Measurements from ENCODE around the gene GNPAT. TPM values are rescaled to one million over a fixed set of nuclear protein-coding genes. Genes with fewer than 3 reads are reported as not detected.

GNPAT gene
- 42.8 TPM for total RNA-seq (2021; ENCODE audit: unreplicated experiment)
- polyA plus RNA-seq (2012), result 18.5 and 25.1 TPM in 2 replicates
- Bru-seq, nascent RNA, result percentile 81 among the genes with signal in this experiment
- percentile 84 among the genes with signal in this experiment for BruChase-seq, experiment 1, labeled RNA remaining after a 6-hour chase
- percentile 90 among the genes with signal in this experiment for BruChase-seq, experiment 2, labeled RNA remaining after a 2-hour chase
- long read RNA-seq, transcript GNPAT-201 (16 exons, 2,643 nt), result major isoform, 147 of 201 reads
- long read RNA-seq, partial matches to known transcripts, result 6 of 201 reads
- long read RNA-seq, other reads (novel, unspliced or antisense), result 46 of 201 reads

- TSS peak; percentile 51 for BruUV-seq (replicated peaks)
- ATAC-seq, result peak; percentile 96
- H3K4me3 ChIP-seq (replicated peaks in 1 of 2; ENCODE audit: low read depth in 1 of 2, low read length in 2 of 2), result peak within 1 kb of the TSS; percentile 97
- peak within 1 kb of the TSS; percentile 72 for H3K4me2 ChIP-seq (ENCODE audit: low read length)
- no peaks in the 10 kb centered on the region for H3K9me3 ChIP-seq (ENCODE audit: control insufficient read depth in 1 of 2, insufficient read depth in 1 of 2, low read depth in 1 of 2, low read length in 2 of 2)
- ChIA-PET CTCF (no interaction called here), POLR2A (no interaction called here), RAD21 (ENCODE audit: low non-redundant PET in 1 of 2, low total read pairs in 2 of 2, uncharacterized antibody in 2 of 2, unreplicated experiment in 2 of 2) (no interaction called here)
- H3K9ac ChIP-seq (ENCODE audit: low read length), result peak within 1 kb of the TSS; percentile 95
- peaks cover 67% of the 10 kb centered on the region for H3K79me2 ChIP-seq (ENCODE audit: insufficient read depth, low read length)
- H2AFZ ChIP-seq (ENCODE audit: low read depth, low read length, poor library complexity, severe bottlenecking), result peak within 1 kb of the TSS; percentile 67
- H3K9me2 ChIP-seq (ENCODE audit: insufficient read depth), result no peaks in the 10 kb centered on the region
- peak; percentile 64 for DNase-seq (ENCODE audit: low read depth, low spot score)
- intact Hi-C loops (cut with micrococcal nuclease), result loop anchor here (10.0 kb wide), 1 partner anchor 364 kb away; no protein-coding TSS in a partner anchor
- H3K27me3 ChIP-seq (ENCODE audit: insufficient read depth, low read length), result no peaks in the 10 kb centered on the region
- H4K20me1 ChIP-seq (ENCODE audit: insufficient read depth), result no peaks in the 10 kb centered on the region
- peak within 1 kb of the TSS; percentile 77 for H3K27ac ChIP-seq (ENCODE audit: low read depth, low read length)
- peaks cover 17 to 24% of the 10 kb centered on the region in 2 experiments for H3K4me1 ChIP-seq (ENCODE audit: control insufficient read depth in 1 of 2, insufficient read depth in 2 of 2, low read length in 2 of 2)
- peaks cover 11 to 13% of the 10 kb centered on the region in 2 experiments for H3K36me3 ChIP-seq (ENCODE audit: control insufficient read depth in 1 of 2, insufficient read depth in 2 of 2, low read length in 2 of 2)
- TF ChIP-seq ZBTB33 (IDR thresholded peaks at IDR 0.05; ENCODE audit: extremely low read depth, insufficient replicate concordance, low read length) (peak; percentile 81), SP1 (IDR thresholded peaks at IDR 0.05; ENCODE audit: low read depth) (no peak), SRF (IDR thresholded peaks at IDR 0.05; ENCODE audit: low read depth) (no peak), RAD21 (IDR thresholded peaks at IDR 0.05; ENCODE audit: low read depth) (no peak), POLR2AphosphoS5 (IDR thresholded peaks at IDR 0.05; ENCODE audit: low read depth, low read length) (peak; percentile 99), MAX (IDR thresholded peaks at IDR 0.05) (peak; percentile 70), ATF3 (IDR thresholded peaks at IDR 0.05) (no peak), EZH2phosphoT487 (IDR thresholded peaks at IDR 0.05; ENCODE audit: borderline replicate concordance) (no peak), ZNF274 (IDR thresholded peaks at IDR 0.05; ENCODE audit: low read depth, low read length) (no peak), CTCF (IDR thresholded peaks at IDR 0.05 in 2 of 3, conservative IDR thresholded peaks at IDR 0.05 in 1 of 3; ENCODE audit: borderline replicate concordance in 1 of 3, insufficient read depth in 1 of 3, low read depth in 2 of 3, low read length in 2 of 3) (no peak), EGR1 (IDR thresholded peaks at IDR 0.05; ENCODE audit: low read depth) (peak; percentile 94), ELF1 (IDR thresholded peaks at IDR 0.05; ENCODE audit: borderline replicate concordance, low read depth) (peak; percentile 100), CBX3 (IDR thresholded peaks at IDR 0.05; ENCODE audit: low read depth) (no peak), EZH2 (IDR thresholded peaks at IDR 0.05) (no peak), SIN3A (IDR thresholded peaks at IDR 0.05; ENCODE audit: low read depth) (peak; percentile 62; the same call in 1 of the 2 replicates), POLR2A (IDR thresholded peaks at IDR 0.05; ENCODE audit: borderline replicate concordance, extremely low read depth, insufficient read depth, insufficient read length) (peak; percentile 68), TCF7L2 (IDR thresholded peaks at IDR 0.05; ENCODE audit: borderline replicate concordance, extremely low read depth, insufficient read depth, insufficient read length) (peak; percentile 49), YY1 (IDR thresholded peaks at IDR 0.05; ENCODE audit: extremely low read depth, insufficient replicate concordance, low read depth, low read length) (peak; percentile 97), FOSL1 (IDR thresholded peaks at IDR 0.05; ENCODE audit: low read depth) (no peak), JUND (IDR thresholded peaks at IDR 0.05) (no peak), CEBPB (IDR thresholded peaks at IDR 0.05; ENCODE audit: low read depth) (no peak)
Observed at GRCh38 chr1:231240883-231241735, at the start of gene GNPAT. Gene GNPAT (plus strand): TSS chr1:231241212. CDS start chr1:231241379, 167 bp downstream.
